GM21528 (cell line): ENCODE data around the gene KCNH5.

Experiments
- ATAC-seq: cut with Tn5 transposase; IDR thresholded peaks from one replicate; pipeline ENCODE4 v1.9.1; 2021; ENCODE audit warnings: mild to moderate bottlenecking, moderate library complexity; ENCODE audit not compliant: unreplicated experiment, low FRiP score

The KCNH5 gene

GRCh38 chr14:63006531-63006930 lies 38.7 kb downstream of the KCNH5 start:
- no peak for ATAC-seq

GRCh38 chr14:62994096-62994495 lies 51.2 kb downstream of the KCNH5 start:
- ATAC-seq, result no peak

GRCh38 chr14:62988967-62989366 lies 56.3 kb downstream of the KCNH5 start:
- no peak for ATAC-seq

- ATAC-seq, result no peak
These were observed 61.4 kb downstream of the KCNH5 start for GRCh38 chr14:62983821-62984220.

- no peak for ATAC-seq
These were observed 64.6 kb downstream of the KCNH5 start for GRCh38 chr14:62980693-62981092.

- ATAC-seq, result no peak
These were observed 87.7 kb downstream of the KCNH5 start for GRCh38 chr14:62957562-62957961.

GRCh38 chr14:62956413-62956812 lies 88.8 kb downstream of the KCNH5 start:
- no peak for ATAC-seq

GRCh38 chr14:62954165-62954564 lies 91.1 kb downstream of the KCNH5 start:
- ATAC-seq, result no peak

- no peak for ATAC-seq
These were observed 93.0 kb downstream of the KCNH5 start for GRCh38 chr14:62952226-62952625.

- ATAC-seq, result no peak
These were observed 98.0 kb downstream of the KCNH5 start for GRCh38 chr14:62947301-62947700.

GRCh38 chr14:62946221-62946620 lies 99.0 kb downstream of the KCNH5 start:
- no peak for ATAC-seq

- ATAC-seq, result no peak
These were observed 102.1 kb downstream of the KCNH5 start for GRCh38 chr14:62943202-62943601.

GRCh38 chr14:62939970-62940369 lies 105.3 kb downstream of the KCNH5 start:
- no peak for ATAC-seq

GRCh38 chr14:62938778-62939177 lies 106.5 kb downstream of the KCNH5 start:
- ATAC-seq, result no peak

GRCh38 chr14:62934439-62934838 lies 110.8 kb downstream of the KCNH5 start:
- ATAC-seq, result no peak

GRCh38 chr14:62921466-62921865 lies 123.8 kb downstream of the KCNH5 start:
- no peak for ATAC-seq

- no peak for ATAC-seq
These were observed 128.7 kb downstream of the KCNH5 start for GRCh38 chr14:62916551-62916950.

GRCh38 chr14:62914873-62915272 lies 130.4 kb downstream of the KCNH5 start:
- no peak for ATAC-seq

- no peak for ATAC-seq
These were observed 131.2 kb downstream of the KCNH5 start for GRCh38 chr14:62914025-62914424.

GRCh38 chr14:62908506-62908905 lies 136.8 kb downstream of the KCNH5 start:
- ATAC-seq, result no peak

GRCh38 chr14:62905566-62905965 lies 139.7 kb downstream of the KCNH5 start:
- no peak for ATAC-seq

GRCh38 chr14:62897771-62898170 lies 147.5 kb downstream of the KCNH5 start:
- ATAC-seq, result no peak

- ATAC-seq, result no peak
These were observed 148.3 kb downstream of the KCNH5 start for GRCh38 chr14:62896932-62897456.
